Endothelial cell of umbilical vein (primary cell): ENCODE data around the gene RPL23. TPM values are rescaled to one million over a fixed set of nuclear protein-coding genes. Genes with fewer than 3 reads are reported as not detected.

ENCODE experiments used
- BruUV-seq: library from RNA; stranded (reverse); fragments of 400-500 nt; replicated peaks from 2 replicates; lab custom pipeline; 2021; lab: Mats Ljungman, UMichigan
- CTCF ChIA-PET: fragments of 300-600, 350-600 bp; sonication (Branson Sonifier 250); formaldehyde crosslinking; loops from one replicate; lab custom pipeline; 2021; ENCODE audit warnings: antibody characterized with exemption, inconsistent platforms; lab: Charles Lee
- POLR2A ChIA-PET: fragments of 300-600, 350-600 bp; sonication (Branson Sonifier 250); formaldehyde crosslinking; loops from one replicate; lab custom pipeline; 2021; ENCODE audit warnings: antibody characterized with exemption, inconsistent platforms; lab: Charles Lee
- DNase-seq: peaks from one replicate; pipeline ENCODE4 v3.0.0-alpha.2; 2011; ENCODE audit warnings: low read depth, low spot score
- FAIRE-seq: peaks from 2 replicates; lab custom pipeline; 2011; peaks lifted over from hg19 to GRCh38; lab: Jason Lieb, UNC
- H2AFZ ChIP-seq: 2 replicates; pipeline ENCODE4 v1.6.0; 2012; ENCODE audit warnings: low read depth, low read length, control low read depth, inconsistent platforms
- H3K27ac ChIP-seq: 2 replicates; pipeline ENCODE4 v1.5.1; 2011; ENCODE audit warnings: low read depth, mild to moderate bottlenecking, control low read depth, low read length, moderate library complexity; ENCODE audit not compliant: insufficient read depth
- H3K27me3 ChIP-seq, 2 experiments: 2 replicates each; pipeline versions ENCODE4 v1.6.0 to v1.6.1; 2011; ENCODE audit warnings: low read length in 2 of 2, mixed read lengths in 1 of 2; ENCODE audit not compliant: control insufficient read depth in 2 of 2, insufficient read depth in 2 of 2
- H3K36me3 ChIP-seq, 2 experiments: 2 replicates in 1 of 2; 3 replicates in 1 of 2; pipeline ENCODE4 v1.5.1; 2011; ENCODE audit warnings: low read length in 2 of 2, mild to moderate bottlenecking in 1 of 2, moderate library complexity in 1 of 2; ENCODE audit not compliant: control insufficient read depth in 2 of 2, insufficient read depth in 2 of 2; ENCODE audit errors: extremely low read depth in 1 of 2
- H3K4me1 ChIP-seq: 3 replicates; pipeline ENCODE4 v1.5.1; 2011; ENCODE audit warnings: mild to moderate bottlenecking, low read length; ENCODE audit not compliant: control insufficient read depth, insufficient read depth; ENCODE audit errors: extremely low read depth
- H3K4me2 ChIP-seq: 2 replicates; pipeline ENCODE4 v1.6.1; 2011; ENCODE audit warnings: low read length, control low read depth, mixed read lengths; ENCODE audit not compliant: insufficient read depth
- H3K4me3 ChIP-seq, 3 experiments: fragments of 200-600 bp in 1 of 3; sonication (generic), shearing (Covaris generic) in 1 of 3; replicated peaks in 1 of 3; 2 replicates each; pipeline ENCODE4 v1.5.1; 2011 to 2016; ENCODE audit warnings: control low read depth in 3 of 3, low read length in 3 of 3, mild to moderate bottlenecking in 2 of 3, inconsistent platforms in 1 of 3, low read depth in 1 of 3, moderate library complexity in 1 of 3; ENCODE audit not compliant: insufficient read depth in 1 of 3
- H3K79me2 ChIP-seq: 2 replicates; pipeline ENCODE4 v1.6.0; 2012; ENCODE audit warnings: low read length, inconsistent platforms; ENCODE audit not compliant: control insufficient read depth, insufficient read depth
- H3K9ac ChIP-seq: replicated peaks from 2 replicates; pipeline ENCODE3; 2011; ENCODE audit warnings: low read length, control low read depth; ENCODE audit not compliant: insufficient read depth; ENCODE audit errors: extremely low read depth
- H3K9me1 ChIP-seq: replicated peaks from 3 replicates; pipeline ENCODE4 v1.6.0; 2011; ENCODE audit warnings: mild to moderate bottlenecking, low read length; ENCODE audit not compliant: control insufficient read depth, insufficient read depth; ENCODE audit errors: extremely low read depth
- H3K9me3 ChIP-seq: replicated peaks from 2 replicates; pipeline ENCODE4 v1.5.1; 2012; ENCODE audit warnings: low read length, inconsistent platforms; ENCODE audit not compliant: control insufficient read depth, insufficient read depth
- H4K20me1 ChIP-seq: replicated peaks from 2 replicates; pipeline ENCODE3; 2011; ENCODE audit warnings: mild to moderate bottlenecking, low read length; ENCODE audit not compliant: control insufficient read depth, insufficient read depth; ENCODE audit errors: extremely low read depth
- EZH2 ChIP-seq: IDR thresholded peaks from 2 replicates; pipeline ENCODE4 v1.6.1; 2012; ENCODE audit warnings: borderline replicate concordance, low read depth, mild to moderate bottlenecking, moderate library complexity, low read length, inconsistent platforms; ENCODE audit not compliant: severe bottlenecking
- FOS ChIP-seq: IDR thresholded peaks from 2 replicates; pipeline ENCODE4 v1.6.1; 2011; ENCODE audit warnings: mild to moderate bottlenecking, low read length, moderate library complexity, borderline replicate concordance; ENCODE audit not compliant: insufficient read depth
- GATA2 ChIP-seq: IDR thresholded peaks from 2 replicates; pipeline ENCODE4 v1.7.0; 2011; ENCODE audit warnings: low read depth, mild to moderate bottlenecking, moderate library complexity, mixed read lengths, low read length; ENCODE audit not compliant: insufficient read length, insufficient read depth
- JUN ChIP-seq: IDR thresholded peaks from 2 replicates; pipeline ENCODE4 v1.6.1; 2011; ENCODE audit warnings: borderline replicate concordance, low read depth; ENCODE audit not compliant: insufficient read length, insufficient read depth
- MYC ChIP-seq: IDR thresholded peaks from one replicate; pipeline ENCODE4 v1.6.1; 2011; ENCODE audit warnings: mild to moderate bottlenecking, low read depth, low read length
- POLR2A ChIP-seq: IDR thresholded peaks from 2 replicates; pipeline ENCODE4 v1.6.1; 2012; ENCODE audit warnings: low read depth, mild to moderate bottlenecking, control low read depth, low read length
- POLR2AphosphoS5 ChIP-seq: IDR thresholded peaks from 2 replicates; pipeline ENCODE4 v1.6.1; 2012; ENCODE audit warnings: low read depth, mild to moderate bottlenecking, control low read depth, low read length, moderate library complexity; ENCODE audit not compliant: insufficient read depth
- dilution Hi-C: fragments of 300-500 bp; cut with MboI; formaldehyde crosslinking; loops from one replicate; pipeline ENCODE4 v1.15.0; 2019; ENCODE audit warnings: low sequenced_read_pairs; ENCODE audit not compliant: extremely low pct_ligation_motif_present
- intact Hi-C: fragments of 100-400 bp; cut with micrococcal nuclease; formaldehyde crosslinking; loops from one replicate; pipeline ENCODE4 v1.10.0; 2022
- polyA plus RNA-seq, 4 experiments: library from polyadenylated mRNA; depleted of rRNA in 3 of 4; stranded (reverse) in 3 of 4; unstranded in 1 of 4; fragments of >200 nt; gene quantifications; 2 replicates each; pipeline versions ENCODE4 v1.2.1 to v1.2.3, GENCODE V29; 2011 to 2012; ENCODE audit warnings: missing spikeins in 1 of 4
- total RNA-seq: library from RNA; stranded (reverse); gene quantifications from 2 replicates; pipeline ENCODE4 v1.2.3, GENCODE V29; 2021
- TF ChIP-seq, protein P1 (sequence below), 2 donors: IDR thresholded peaks; 1 replicate in 1 of 2; 2 replicates in 1 of 2; pipeline ENCODE4 v1.5.1; 2011; ENCODE audit warnings: low read length in 2 of 2, mild to moderate bottlenecking in 2 of 2, moderate library complexity in 2 of 2, control low read depth in 1 of 2, inconsistent platforms in 1 of 2, low read depth in 1 of 2; ENCODE audit not compliant: insufficient read depth in 1 of 2; ENCODE audit errors: extremely low read depth in 1 of 2
- TF ChIP-seq, protein P2 (sequence below): IDR thresholded peaks from 2 replicates; pipeline ENCODE4 v1.6.1; 2011; ENCODE audit not compliant: insufficient read depth, insufficient read length

RPL23 gene
- total and polyA plus RNA-seq, 2 donors (not counting 3 experiments of a cell fraction or from before 2014, with no cell fraction given) = 1,292 to 1,847 TPM

DNA sequence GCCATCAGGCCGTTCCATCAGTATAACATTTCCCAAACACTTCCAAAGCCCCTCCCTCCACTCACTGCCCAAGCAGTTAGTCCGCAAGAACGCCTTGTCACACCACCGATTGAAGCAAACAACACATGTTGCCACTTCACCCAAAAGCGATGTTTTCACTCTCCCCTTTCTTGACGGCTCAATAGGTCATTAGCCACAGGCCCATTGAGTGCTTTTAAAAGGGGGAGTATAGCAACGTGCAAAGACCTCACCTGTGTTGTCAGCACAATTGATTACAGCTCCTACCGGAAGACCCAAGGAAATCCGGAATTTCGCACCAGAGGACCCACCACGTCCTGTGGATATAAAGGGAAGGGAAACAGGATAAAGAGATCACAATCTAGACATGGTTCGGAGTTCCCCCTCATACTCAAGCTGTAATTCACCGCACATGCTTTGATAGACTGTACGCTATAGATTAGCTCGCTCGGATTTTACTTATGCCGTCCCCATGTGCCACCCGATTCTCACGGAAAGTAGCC is 690 bp downstream of the RPL23 start:
- H3K27ac ChIP-seq = peak overlapping the region; percentile 84
- TF ChIP-seq, protein P1, sequence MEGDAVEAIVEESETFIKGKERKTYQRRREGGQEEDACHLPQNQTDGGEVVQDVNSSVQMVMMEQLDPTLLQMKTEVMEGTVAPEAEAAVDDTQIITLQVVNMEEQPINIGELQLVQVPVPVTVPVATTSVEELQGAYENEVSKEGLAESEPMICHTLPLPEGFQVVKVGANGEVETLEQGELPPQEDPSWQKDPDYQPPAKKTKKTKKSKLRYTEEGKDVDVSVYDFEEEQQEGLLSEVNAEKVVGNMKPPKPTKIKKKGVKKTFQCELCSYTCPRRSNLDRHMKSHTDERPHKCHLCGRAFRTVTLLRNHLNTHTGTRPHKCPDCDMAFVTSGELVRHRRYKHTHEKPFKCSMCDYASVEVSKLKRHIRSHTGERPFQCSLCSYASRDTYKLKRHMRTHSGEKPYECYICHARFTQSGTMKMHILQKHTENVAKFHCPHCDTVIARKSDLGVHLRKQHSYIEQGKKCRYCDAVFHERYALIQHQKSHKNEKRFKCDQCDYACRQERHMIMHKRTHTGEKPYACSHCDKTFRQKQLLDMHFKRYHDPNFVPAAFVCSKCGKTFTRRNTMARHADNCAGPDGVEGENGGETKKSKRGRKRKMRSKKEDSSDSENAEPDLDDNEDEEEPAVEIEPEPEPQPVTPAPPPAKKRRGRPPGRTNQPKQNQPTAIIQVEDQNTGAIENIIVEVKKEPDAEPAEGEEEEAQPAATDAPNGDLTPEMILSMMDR (IDR thresholded peaks at IDR 0.05; ENCODE audit: extremely low read depth in 1 of 2, insufficient read depth in 1 of 2, low read depth in 1 of 2, low read length in 2 of 2) = no peak
- peak; percentile 81 for TF ChIP-seq GATA2
- TF ChIP-seq POLR2A = no peak
- H3K9me3 ChIP-seq = no peaks in the 10 kb centered on the region
- ChIA-PET POLR2A (interaction anchor here (1.5 to 3.0 kb wide), 2 partner anchors 16 to 19 kb away, joined by 6 to 28 read pairs; partner anchors contain the start of gene LASP1), CTCF (interaction anchor here (1.5 to 2.6 kb wide), 4 partner anchors 16 to 300 kb away, joined by 4 to 20 read pairs (median 7); partner anchors contain the start of genes CWC25 and LASP1)
- dilution Hi-C loops = no loop called here
- H3K4me3 ChIP-seq = peak overlapping the region; percentile 82 to 93 (median 91)
- H3K79me2 ChIP-seq = peaks cover 42% of the 10 kb centered on the region
- H3K36me3 ChIP-seq = peaks cover 21 to 29% of the 10 kb centered on the region in 2 experiments
- peak; percentile 59 for FAIRE-seq
- DNase-seq = no peak
- H3K4me1 ChIP-seq = peaks cover 19% of the 10 kb centered on the region
- no peaks in the 10 kb centered on the region for H3K27me3 ChIP-seq
- H3K4me2 ChIP-seq = peak overlapping the region; percentile 96
- peaks cover 4% of the 10 kb centered on the region for H4K20me1 ChIP-seq
- no TSS peak for BruUV-seq
- intact Hi-C loops = loop anchor here (1.0 to 5.0 kb wide), 5 partner anchors 16 to 301 kb away; partner anchors contain the start of gene CWC25
- H3K9ac ChIP-seq = peak overlapping the region; percentile 96
- no peaks in the 10 kb centered on the region for H3K9me1 ChIP-seq
- no peak overlapping the region for H2AFZ ChIP-seq

DNA sequence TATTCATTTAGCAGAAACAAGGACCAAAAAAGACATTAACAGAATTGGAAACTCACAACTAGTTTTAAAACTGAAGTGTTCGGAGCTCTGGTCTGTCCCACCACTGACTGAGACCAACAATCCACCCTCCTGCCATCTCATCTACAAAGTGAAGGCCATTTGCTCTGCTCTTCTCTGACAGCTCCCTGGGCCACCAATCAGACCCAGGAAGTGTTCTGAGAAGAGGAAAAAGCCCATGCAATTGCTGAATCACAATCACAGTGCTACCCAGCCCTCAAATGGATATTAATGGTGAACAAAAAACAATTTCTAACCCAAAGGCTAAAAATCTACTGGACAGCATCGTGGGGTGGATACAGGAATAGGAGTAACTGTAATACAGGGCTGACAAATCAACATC is 2.1 kb downstream of the RPL23 start:
- peak overlapping the region; percentile 2 for H3K27ac ChIP-seq
- DNase-seq = no peak
- peak overlapping the region; percentile 96 for H3K9ac ChIP-seq
- TF ChIP-seq POLR2A (no peak), MYC (no peak), JUN (no peak), FOS (no peak), EZH2 (no peak), POLR2AphosphoS5 (no peak), GATA2 (no peak)
- TF ChIP-seq, protein P2, sequence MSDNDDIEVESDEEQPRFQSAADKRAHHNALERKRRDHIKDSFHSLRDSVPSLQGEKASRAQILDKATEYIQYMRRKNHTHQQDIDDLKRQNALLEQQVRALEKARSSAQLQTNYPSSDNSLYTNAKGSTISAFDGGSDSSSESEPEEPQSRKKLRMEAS = no peak
- TF ChIP-seq, protein P1 (IDR thresholded peaks at IDR 0.05; ENCODE audit: extremely low read depth in 1 of 2, insufficient read depth in 1 of 2, low read depth in 1 of 2, low read length in 2 of 2) = no peak
- H4K20me1 ChIP-seq = peaks cover 4% of the 10 kb centered on the region
- no peaks in the 10 kb centered on the region for H3K9me1 ChIP-seq
- ChIA-PET CTCF (interaction anchor here (1.0 kb wide), 1 partner anchor 16 kb away, joined by 3 read pairs; no protein-coding TSS in a partner anchor), POLR2A (interaction anchor here (0.5 kb wide), 1 partner anchor 100 kb away, joined by 9 read pairs; no protein-coding TSS in a partner anchor)
- FAIRE-seq = no peak
- H3K9me3 ChIP-seq = no peaks in the 10 kb centered on the region
- H3K4me3 ChIP-seq = peak overlapping the region; percentile 82 to 93 (median 91)
- H2AFZ ChIP-seq = no peak overlapping the region
- peak overlapping the region; percentile 96 for H3K4me2 ChIP-seq
- BruUV-seq = no TSS peak
- dilution Hi-C loops = no loop called here
- intact Hi-C loops = loop anchor here (5.0 kb wide), 1 partner anchor 49 kb away; no protein-coding TSS in a partner anchor
- H3K79me2 ChIP-seq = peaks cover 42% of the 10 kb centered on the region
- H3K27me3 ChIP-seq = no peaks in the 10 kb centered on the region
- peaks cover 24 to 29% of the 10 kb centered on the region in 2 experiments for H3K36me3 ChIP-seq
- H3K4me1 ChIP-seq = peaks cover 19% of the 10 kb centered on the region
